ENCODE measurements around the gene SORCS3.

DNA sequence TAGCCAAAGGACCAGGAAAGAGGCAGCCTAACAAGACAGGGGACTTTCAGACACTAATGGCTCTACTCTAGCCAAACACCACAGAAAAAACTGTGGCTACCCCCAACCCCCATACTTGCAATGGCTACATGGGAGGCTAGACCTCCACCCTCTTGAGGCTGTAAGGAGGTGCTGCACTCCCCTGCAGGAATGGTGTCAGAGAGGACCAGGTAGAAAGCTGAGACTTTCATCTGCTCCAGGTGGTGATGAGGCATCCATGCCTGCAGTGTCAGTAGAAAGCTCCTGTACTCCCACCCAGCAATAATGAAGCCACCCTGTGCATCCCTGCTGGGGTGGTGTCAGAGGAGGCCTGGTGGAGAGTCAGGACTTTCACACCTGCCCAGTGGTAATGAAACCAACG lies 18.9 kb upstream of the SORCS3 start:
- TF ChIP-seq, protein P1, sequence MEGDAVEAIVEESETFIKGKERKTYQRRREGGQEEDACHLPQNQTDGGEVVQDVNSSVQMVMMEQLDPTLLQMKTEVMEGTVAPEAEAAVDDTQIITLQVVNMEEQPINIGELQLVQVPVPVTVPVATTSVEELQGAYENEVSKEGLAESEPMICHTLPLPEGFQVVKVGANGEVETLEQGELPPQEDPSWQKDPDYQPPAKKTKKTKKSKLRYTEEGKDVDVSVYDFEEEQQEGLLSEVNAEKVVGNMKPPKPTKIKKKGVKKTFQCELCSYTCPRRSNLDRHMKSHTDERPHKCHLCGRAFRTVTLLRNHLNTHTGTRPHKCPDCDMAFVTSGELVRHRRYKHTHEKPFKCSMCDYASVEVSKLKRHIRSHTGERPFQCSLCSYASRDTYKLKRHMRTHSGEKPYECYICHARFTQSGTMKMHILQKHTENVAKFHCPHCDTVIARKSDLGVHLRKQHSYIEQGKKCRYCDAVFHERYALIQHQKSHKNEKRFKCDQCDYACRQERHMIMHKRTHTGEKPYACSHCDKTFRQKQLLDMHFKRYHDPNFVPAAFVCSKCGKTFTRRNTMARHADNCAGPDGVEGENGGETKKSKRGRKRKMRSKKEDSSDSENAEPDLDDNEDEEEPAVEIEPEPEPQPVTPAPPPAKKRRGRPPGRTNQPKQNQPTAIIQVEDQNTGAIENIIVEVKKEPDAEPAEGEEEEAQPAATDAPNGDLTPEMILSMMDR (conservative IDR thresholded peaks at IDR 0.05; ENCODE audit: low read depth, low read length), result no peak
- no peak for TF ChIP-seq EZH2 (IDR thresholded peaks at IDR 0.05; ENCODE audit: low read length, unreplicated experiment)

Data from PC-3 (cell line).